ENCODE data around the gene MCRS1. TPM values are rescaled to one million over a fixed set of nuclear protein-coding genes. Genes with fewer than 3 reads are reported as not detected.
A peak's percentile ranks its signal among the peaks of the same experiment; 100 is the strongest.

The MCRS1 gene
- total and polyA plus RNA-seq, 2 experiments from 2014 or later, result 105 to 139 TPM

GRCh38 chr12:49541140-49541861, 26.6 kb downstream of the MCRS1 start:
- peaks cover 22% of the 10 kb centered on the region; the same call in 1 of the 2 replicates for H3K4me1 ChIP-seq (ENCODE audit: insufficient read depth)
- H3K4me2 ChIP-seq, result no peak overlapping the region
- H3K27me3 Mint-ChIP-seq (ENCODE audit: insufficient read depth, low read depth, poor library complexity), result peaks cover 93% of the 10 kb centered on the region
- H3K27ac Mint-ChIP-seq, result no peak overlapping the region
- peaks cover 100% of the 10 kb centered on the region for H3K27me3 ChIP-seq (ENCODE audit: insufficient read depth)
- H3K27ac ChIP-seq (ENCODE audit: low read depth), result no peak overlapping the region
- H3K79me2 ChIP-seq (replicated peaks; ENCODE audit: insufficient read depth), result no peaks in the 10 kb centered on the region
- no peaks in the 10 kb centered on the region; the same call in 1 of the 2 replicates for H3K36me3 ChIP-seq (ENCODE audit: insufficient read depth)
- H3K9me2 ChIP-seq (ENCODE audit: insufficient read depth), result no peaks in the 10 kb centered on the region
- no peaks in the 10 kb centered on the region for H3K36me3 Mint-ChIP-seq (ENCODE audit: low read depth)
- no peak overlapping the region for H3K4me3 Mint-ChIP-seq
- no peak for ATAC-seq
- H4K20me1 ChIP-seq (replicated peaks; ENCODE audit: insufficient read depth), result peaks cover 4% of the 10 kb centered on the region; the same call in 1 of the 2 replicates
- peaks cover 40% of the 10 kb centered on the region for H3K4me1 Mint-ChIP-seq
- no peak overlapping the region for H3K4me3 ChIP-seq
- H3F3A ChIP-seq (replicated peaks; ENCODE audit: low read depth), result no peaks in the 10 kb centered on the region
- no peak overlapping the region for H2AFZ ChIP-seq
- TF ChIP-seq CTCF (conservative IDR thresholded peaks at IDR 0.05; ENCODE audit: low read depth in 2 of 2), result no peak
- TF ChIP-seq EZH2 (IDR thresholded peaks at IDR 0.05; ENCODE audit: low read depth, unreplicated experiment), result peak; percentile 20
- DNase-seq (ENCODE audit: low spot score), result no peak
- no peaks in the 10 kb centered on the region; the same call in 2 of the 3 replicates for H3K9me3 Mint-ChIP-seq

- Mint-ChIP-seq H3K4me1 (peaks cover 40% of the 10 kb centered on the region), H3K4me3 (no peak overlapping the region), H3K9me3 (no peaks in the 10 kb centered on the region; the same call in 2 of the 3 replicates), H3K27me3 (ENCODE audit: insufficient read depth, low read depth, poor library complexity) (peaks cover 93% of the 10 kb centered on the region), H3K27ac (no peak overlapping the region), H3K36me3 (ENCODE audit: low read depth) (no peaks in the 10 kb centered on the region)
- no peak for ATAC-seq
- Histone ChIP-seq H3K4me1 (ENCODE audit: insufficient read depth) (peaks cover 22% of the 10 kb centered on the region; the same call in 1 of the 2 replicates), H4K20me1 (replicated peaks; ENCODE audit: insufficient read depth) (peaks cover 4% of the 10 kb centered on the region; the same call in 1 of the 2 replicates), H3K4me2 (no peak overlapping the region), H3K27ac (ENCODE audit: low read depth) (no peak overlapping the region), H3K36me3 (ENCODE audit: insufficient read depth) (no peaks in the 10 kb centered on the region; the same call in 1 of the 2 replicates), H3F3A (replicated peaks; ENCODE audit: low read depth) (no peaks in the 10 kb centered on the region), H3K9me2 (ENCODE audit: insufficient read depth) (no peaks in the 10 kb centered on the region), H3K79me2 (replicated peaks; ENCODE audit: insufficient read depth) (no peaks in the 10 kb centered on the region), H2AFZ (no peak overlapping the region), H3K4me3 (no peak overlapping the region), H3K27me3 (ENCODE audit: insufficient read depth) (peaks cover 100% of the 10 kb centered on the region)
- DNase-seq (ENCODE audit: low spot score), result no peak
- TF ChIP-seq NANOG (IDR thresholded peaks at IDR 0.05; ENCODE audit: borderline replicate concordance) (no peak), JUNB (IDR thresholded peaks at IDR 0.05; ENCODE audit: unreplicated experiment) (no peak), POLR2AphosphoS5 (IDR thresholded peaks at IDR 0.05; ENCODE audit: low read depth) (no peak), EZH2 (IDR thresholded peaks at IDR 0.05; ENCODE audit: low read depth, unreplicated experiment) (no peak), ZNF462 (CRISPR knock-in tag; IDR thresholded peaks at IDR 0.05) (no peak), ZNF331 (CRISPR knock-in tag; IDR thresholded peaks at IDR 0.05; ENCODE audit: low read depth) (no peak), EZH2phosphoT487 (IDR thresholded peaks at IDR 0.05; ENCODE audit: unreplicated experiment) (no peak), ZNF114 (CRISPR knock-in tag; IDR thresholded peaks at IDR 0.05) (no peak), STAT1 (IDR thresholded peaks at IDR 0.05; ENCODE audit: unreplicated experiment) (no peak)
Measured at GRCh38 chr12:49540229-49541139, 27.5 kb downstream of the MCRS1 start.
